Ishikawa (cell line): ENCODE data around the gene GABRA1.

Experiments
- CEBPB ChIP-seq: IDR thresholded peaks from 2 replicates; pipeline ENCODE4 v1.6.1; 2012
- CREB1 ChIP-seq: IDR thresholded peaks from 2 replicates; pipeline ENCODE4 v1.6.1; 2012; ENCODE audit warnings: low read depth
- EGR1 ChIP-seq: IDR thresholded peaks from 2 replicates; pipeline ENCODE4 v1.6.1; 2012
- EP300 ChIP-seq: IDR thresholded peaks from 2 replicates; pipeline ENCODE4 v1.6.1; 2012; ENCODE audit warnings: borderline replicate concordance
- FOXM1 ChIP-seq: IDR thresholded peaks from 2 replicates; pipeline ENCODE4 v1.6.1; 2012; ENCODE audit warnings: low read depth, borderline replicate concordance
- MAX ChIP-seq: IDR thresholded peaks from 2 replicates; pipeline ENCODE4 v1.6.1; 2012
- NFIC ChIP-seq: IDR thresholded peaks from 2 replicates; pipeline ENCODE4 v1.6.1; 2012
- RAD21 ChIP-seq: IDR thresholded peaks from 2 replicates; pipeline ENCODE4 v1.6.1; 2012; ENCODE audit warnings: low read depth
- REST ChIP-seq: IDR thresholded peaks from 2 replicates; pipeline ENCODE4 v1.6.1; 2012; ENCODE audit warnings: low read depth, mild to moderate bottlenecking
- TAF1 ChIP-seq: IDR thresholded peaks from 2 replicates; pipeline ENCODE4 v1.6.1; 2012; ENCODE audit warnings: low read depth, mild to moderate bottlenecking
- TCF12 ChIP-seq: IDR thresholded peaks from 2 replicates; pipeline ENCODE4 v1.6.1; 2012; ENCODE audit warnings: low read depth
- TEAD4 ChIP-seq: IDR thresholded peaks from 2 replicates; pipeline ENCODE4 v1.6.1; 2012
- USF1 ChIP-seq: IDR thresholded peaks from 2 replicates; pipeline ENCODE4 v1.6.1; 2012
- YY1 ChIP-seq: IDR thresholded peaks from 2 replicates; pipeline ENCODE4 v1.6.1; 2012; ENCODE audit warnings: low read depth
- ZBTB7A ChIP-seq: IDR thresholded peaks from 2 replicates; pipeline ENCODE4 v1.6.1; 2012; ENCODE audit warnings: low read depth

The GABRA1 gene

GRCh38 chr5:161895514-161895913 is 47.6 kb downstream of the GABRA1 start:
- no peak for TF ChIP-seq CREB1
- no peak for TF ChIP-seq FOXM1
- no peak for TF ChIP-seq USF1
- no peak for TF ChIP-seq REST

GRCh38 chr5:161897033-161897432 is 49.1 kb downstream of the GABRA1 start:
- TF ChIP-seq TCF12 (no peak), FOXM1 (no peak), MAX (no peak), REST (no peak), CEBPB (no peak), EGR1 (no peak), CREB1 (no peak), EP300 (no peak), USF1 (no peak), YY1 (no peak), TAF1 (no peak), ZBTB7A (no peak), RAD21 (no peak)

- TF ChIP-seq ZBTB7A, result no peak
- no peak for TF ChIP-seq YY1
- no peak for TF ChIP-seq CEBPB
- no peak for TF ChIP-seq TAF1
- no peak for TF ChIP-seq EP300
- no peak for TF ChIP-seq NFIC
- no peak for TF ChIP-seq REST
- TF ChIP-seq EGR1, result no peak
- no peak for TF ChIP-seq TCF12
- TF ChIP-seq RAD21, result no peak
- TF ChIP-seq FOXM1, result no peak
- TF ChIP-seq CREB1, result no peak
- TF ChIP-seq USF1, result no peak
- no peak for TF ChIP-seq MAX
- no peak for TF ChIP-seq TEAD4
These were observed 51.7 kb downstream of the GABRA1 start for GRCh38 chr5:161899590-161899989.

GRCh38 chr5:161900981-161901380 is 53.1 kb downstream of the GABRA1 start:
- no peak for TF ChIP-seq TCF12
- TF ChIP-seq YY1, result no peak
- no peak for TF ChIP-seq EGR1
- no peak for TF ChIP-seq NFIC
- TF ChIP-seq FOXM1, result no peak
- no peak for TF ChIP-seq ZBTB7A
- no peak for TF ChIP-seq REST
- TF ChIP-seq CREB1, result no peak
- TF ChIP-seq EP300, result no peak
- no peak for TF ChIP-seq MAX
- no peak for TF ChIP-seq CEBPB
- TF ChIP-seq TEAD4, result no peak
- TF ChIP-seq RAD21, result no peak
